A549 (cell line): ENCODE results near the gene ACTR3. TPM values are rescaled to one million over a fixed set of nuclear protein-coding genes. Genes with fewer than 3 reads are reported as not detected.

ENCODE experiments used
- ATAC-seq, 2 experiments: fragments of 200-7000 bp in 1 of 2; fragments of >200 bp in 1 of 2; cut with Nextera tagmentation in 1 of 2; cut with Tn5 transposase in 1 of 2; 3 replicates each; pipeline versions ENCODE4 v1.8.0 to v1.9.1; 2018 to 2020; ENCODE audit warnings: mild to moderate bottlenecking in 1 of 2, moderate library complexity in 1 of 2
- CTCF ChIA-PET: fragments of 300-600 bp; sonication (Branson Sonifier 250); formaldehyde crosslinking; extraction: SDS; loops from one replicate; lab custom pipeline; 2021; ENCODE audit warnings: antibody characterized with exemption, inconsistent platforms; lab: Yijun Ruan, JAX
- POLR2A ChIA-PET: fragments of 350-600 bp; formaldehyde crosslinking; extraction: SDS; loops from one replicate; lab custom pipeline; 2021; ENCODE audit warnings: antibody characterized with exemption, inconsistent platforms; lab: Yijun Ruan, JAX
- DNase-seq, 2 experiments: peaks; one replicate each; pipeline versions ENCODE4 v3.0.0 to v3.0.0-alpha.2; 2011 to 2016; ENCODE audit warnings: low read depth in 1 of 2, low spot score in 1 of 2
- FAIRE-seq: peaks from 2 replicates; lab custom pipeline; 2011; peaks lifted over from hg19 to GRCh38; lab: Jason Lieb, UNC
- H3K27ac ChIP-seq, 2 experiments: fragments of >200 bp; sonication (Bioruptor Twin); formaldehyde crosslinking; 3 replicates each; pipeline ENCODE4 v1.5.1; 2016 to 2017
- H3K4me1 ChIP-seq: fragments of >200 bp; sonication (Bioruptor Twin); formaldehyde crosslinking; 3 replicates; pipeline ENCODE4 v1.6.1; 2016
- H3K4me2 ChIP-seq: fragments of >200 bp; sonication (Bioruptor Twin); formaldehyde crosslinking; 3 replicates; pipeline ENCODE4 v1.6.1; 2016
- H3K4me3 ChIP-seq: fragments of >200 bp; sonication (Bioruptor Twin); formaldehyde crosslinking; 3 replicates; pipeline ENCODE4 v1.5.1; 2016
- H3K9me3 ChIP-seq: fragments of >200 bp; sonication (Bioruptor Twin); formaldehyde crosslinking; 3 replicates; pipeline ENCODE4 v1.6.1; 2016
- CBX8 ChIP-seq: fragments of 200-600 bp; sonication (generic); IDR thresholded peaks from 2 replicates; pipeline ENCODE4 v1.6.1; 2016
- CHD2 ChIP-seq: fragments of 150-350 bp; IDR thresholded peaks from 2 replicates; pipeline ENCODE4 v1.6.1; 2014; ENCODE audit warnings: low read length; ENCODE audit not compliant: partially characterized antibody
- EHMT2 ChIP-seq: fragments of 200-600 bp; sonication (generic); IDR thresholded peaks from 2 replicates; pipeline ENCODE4 v1.6.1; 2016; ENCODE audit warnings: antibody characterized with exemption, low read depth, mild to moderate bottlenecking, moderate library complexity
- EP300 ChIP-seq, 2 experiments: fragments of >200 bp; sonication (Bioruptor Twin); formaldehyde crosslinking; IDR thresholded peaks; 2 replicates in 1 of 2; 3 replicates in 1 of 2; pipeline ENCODE4 v1.6.1; 2016 to 2017
- ESRRA ChIP-seq: fragments of 150-350 bp; IDR thresholded peaks from 2 replicates; pipeline ENCODE4 v1.6.1; 2014; ENCODE audit warnings: mild to moderate bottlenecking, low read length, borderline replicate concordance
- FOSB ChIP-seq: fragments of 250-450 bp; sonication (Bioruptor Pico); IDR thresholded peaks from 2 replicates; pipeline ENCODE4 v1.5.0; 2020; ENCODE audit warnings: mild to moderate bottlenecking, moderate library complexity
- FOSL2 ChIP-seq, 2 experiments: fragments of 450-650 bp in 1 of 2; fragments of >200 bp in 1 of 2; sonication (Bioruptor Twin) in 1 of 2; formaldehyde crosslinking; IDR thresholded peaks; 2 replicates each; pipeline versions ENCODE4 v1.5.0 to v1.6.1; 2016 to 2020; ENCODE audit warnings: mild to moderate bottlenecking in 1 of 2, moderate library complexity in 1 of 2
- GATA3 ChIP-seq: IDR thresholded peaks from 2 replicates; pipeline ENCODE4 v1.6.1; 2012; ENCODE audit warnings: borderline replicate concordance
- HEYL ChIP-seq: fragments of 250-450 bp; sonication (Bioruptor Pico); IDR thresholded peaks from 2 replicates; pipeline ENCODE4 v1.8.0; 2021; ENCODE audit warnings: mild to moderate bottlenecking, moderate library complexity
- HOXB13 ChIP-seq: fragments of 250-450 bp; sonication (Bioruptor Pico); IDR thresholded peaks from 2 replicates; pipeline ENCODE4 v1.5.0; 2020; ENCODE audit warnings: low read depth, mild to moderate bottlenecking, moderate library complexity
- MAFK ChIP-seq: fragments of 450-650 bp; IDR thresholded peaks from 2 replicates; pipeline ENCODE4 v1.6.1; 2014; ENCODE audit not compliant: partially characterized antibody
- MAX ChIP-seq: IDR thresholded peaks from 2 replicates; pipeline ENCODE4 v1.6.1; 2012
- MAZ ChIP-seq: fragments of 150-350 bp; IDR thresholded peaks from 2 replicates; pipeline ENCODE4 v1.6.1; 2014; ENCODE audit warnings: antibody characterized with exemption, low read depth, low read length, borderline replicate concordance
- NPAS2 ChIP-seq: fragments of 250-450 bp; sonication (Bioruptor Pico); IDR thresholded peaks from 2 replicates; pipeline ENCODE4 v1.8.0; 2022; ENCODE audit warnings: mild to moderate bottlenecking, moderate library complexity, borderline replicate concordance
- PHF8 ChIP-seq: fragments of 200-600 bp; sonication (generic); IDR thresholded peaks from 2 replicates; pipeline ENCODE4 v1.6.1; 2016; ENCODE audit warnings: low read depth, mild to moderate bottlenecking, antibody characterized with exemption, moderate library complexity, borderline replicate concordance
- POLR2A ChIP-seq: IDR thresholded peaks from 2 replicates; pipeline ENCODE4 v1.6.1; 2012; ENCODE audit warnings: mild to moderate bottlenecking, low read length
- RCOR1 ChIP-seq: fragments of 150-350 bp; IDR thresholded peaks from 2 replicates; pipeline ENCODE4 v1.6.1; 2014; ENCODE audit warnings: antibody characterized with exemption, low read length, low read depth
- RFX5 ChIP-seq: fragments of 450-650 bp; IDR thresholded peaks from 2 replicates; pipeline ENCODE4 v1.7.1; 2014; ENCODE audit warnings: antibody characterized with exemption, mild to moderate bottlenecking, moderate library complexity
- RNF2 ChIP-seq: fragments of 200-600 bp; sonication (generic); IDR thresholded peaks from 2 replicates; pipeline ENCODE4 v1.6.1; 2016; ENCODE audit warnings: low read depth, mild to moderate bottlenecking, antibody characterized with exemption, moderate library complexity, borderline replicate concordance
- WGBS: methylation state at CpG from one replicate; pipeline ENCODE4 v1.1.6; 2017; ENCODE audit errors: missing lambda C conversion rate; 5-methylcytosine and 5-hydroxymethylcytosine counted together
- polyA plus RNA-seq, 4 experiments: library from polyadenylated mRNA; depleted of rRNA in 3 of 4; stranded (reverse); fragments of >200 nt; fragmentation: RNase III in 1 of 4; extraction: RNeasy Plus Mini Kit Qiagen cat#74134 plus additional on column Dnase treatment in 1 of 4; gene quantifications; 2 replicates in 3 of 4; 3 replicates in 1 of 4; pipeline ENCODE4 v1.2.3, GENCODE V29; 2011 to 2017
- TF ChIP-seq, protein P1 (sequence below): fragments of 250-450 bp; sonication (Bioruptor Pico); IDR thresholded peaks from 2 replicates; pipeline ENCODE4 v1.5.0; 2021; ENCODE audit warnings: mild to moderate bottlenecking, moderate library complexity, borderline replicate concordance
- TF ChIP-seq, protein P2 (sequence below): fragments of 450-650 bp; IDR thresholded peaks from 2 replicates; pipeline ENCODE4 v1.6.1; 2014; ENCODE audit warnings: antibody characterized with exemption

The ACTR3 gene
- polyA plus RNA-seq, 2 of the 4 experiments (the other 2 are of a cell fraction), result 359 to 412 TPM

DNA sequence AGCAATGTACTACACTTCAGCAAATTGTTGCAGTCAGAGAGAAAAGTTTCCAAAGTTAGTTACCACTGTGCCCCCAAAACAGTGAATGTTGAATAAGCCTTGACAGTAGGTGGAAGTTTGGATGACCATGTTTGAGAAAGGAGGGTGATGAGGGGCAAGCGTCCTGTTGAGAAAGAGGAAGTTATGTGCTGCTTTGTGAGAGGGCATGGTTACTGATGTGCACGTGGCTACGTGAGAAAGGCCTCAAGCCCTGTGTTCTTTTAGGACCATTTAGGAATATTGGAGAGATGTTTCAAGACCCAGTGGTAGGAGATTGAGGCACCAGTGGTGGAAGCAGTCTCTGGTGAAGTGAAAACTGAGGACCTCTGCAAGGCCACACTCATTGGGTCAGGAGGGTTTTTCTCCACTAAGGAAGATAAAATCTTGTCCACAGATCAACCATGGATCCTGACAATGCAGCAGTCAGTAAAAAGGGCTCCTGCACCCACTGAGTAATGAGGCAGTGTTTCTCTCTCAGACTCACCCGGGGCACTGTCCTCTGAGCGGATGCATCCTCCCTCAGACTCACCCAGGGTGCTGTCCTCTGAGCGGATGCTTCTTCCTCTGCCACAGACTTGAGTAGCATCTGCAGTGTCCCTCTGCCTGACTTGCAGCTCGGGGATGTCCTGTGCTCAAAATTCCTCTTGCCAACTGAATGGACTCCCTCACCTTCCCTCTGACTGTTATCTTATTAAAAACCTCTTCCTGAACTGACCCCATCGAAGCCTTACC, 34.7 kb upstream of the ACTR3 start:
- H3K27ac ChIP-seq, result no peak overlapping the region
- ChIA-PET POLR2A (no interaction called here), CTCF (no interaction called here)
- DNase-seq (no peak), ATAC-seq (no peak; a peak in 1 of 6 replicates), FAIRE-seq (no peak)
- H3K9me3 ChIP-seq, result no peaks in the 10 kb centered on the region
- peaks cover 11% of the 10 kb centered on the region for H3K4me1 ChIP-seq
- no peak overlapping the region for H3K4me2 ChIP-seq
- WGBS, result 76% methylated on average over 8 of the region's 8 CpGs
- no peak for TF ChIP-seq HEYL (CRISPR knock-in tag)
- no peak overlapping the region for H3K4me3 ChIP-seq

- ChIA-PET POLR2A (no interaction called here), CTCF (no interaction called here)
- Histone ChIP-seq H3K4me1 (peaks cover 11% of the 10 kb centered on the region), H3K27ac (no peak overlapping the region), H3K4me3 (no peak overlapping the region), H3K4me2 (no peak overlapping the region), H3K9me3 (no peaks in the 10 kb centered on the region)
- no peak for FAIRE-seq
- ATAC-seq, result no peak
- no peak for DNase-seq
- TF ChIP-seq PHF8 (no peak), MAZ (no peak), HEYL (CRISPR knock-in tag) (no peak), EP300 (IDR thresholded peaks at IDR 0.05) (no peak), MAX (no peak), RNF2 (no peak), GATA3 (no peak), POLR2A (no peak), FOSB (CRISPR knock-in tag) (no peak), NPAS2 (CRISPR knock-in tag) (no peak), FOSL2 (IDR thresholded peaks at IDR 0.05) (no peak), FOSL2 (CRISPR knock-in tag; IDR thresholded peaks at IDR 0.05) (no peak), RCOR1 (no peak), EHMT2 (no peak), HOXB13 (CRISPR knock-in tag) (no peak), RFX5 (no peak), ESRRA (no peak), CHD2 (no peak)
- TF ChIP-seq, protein P1, sequence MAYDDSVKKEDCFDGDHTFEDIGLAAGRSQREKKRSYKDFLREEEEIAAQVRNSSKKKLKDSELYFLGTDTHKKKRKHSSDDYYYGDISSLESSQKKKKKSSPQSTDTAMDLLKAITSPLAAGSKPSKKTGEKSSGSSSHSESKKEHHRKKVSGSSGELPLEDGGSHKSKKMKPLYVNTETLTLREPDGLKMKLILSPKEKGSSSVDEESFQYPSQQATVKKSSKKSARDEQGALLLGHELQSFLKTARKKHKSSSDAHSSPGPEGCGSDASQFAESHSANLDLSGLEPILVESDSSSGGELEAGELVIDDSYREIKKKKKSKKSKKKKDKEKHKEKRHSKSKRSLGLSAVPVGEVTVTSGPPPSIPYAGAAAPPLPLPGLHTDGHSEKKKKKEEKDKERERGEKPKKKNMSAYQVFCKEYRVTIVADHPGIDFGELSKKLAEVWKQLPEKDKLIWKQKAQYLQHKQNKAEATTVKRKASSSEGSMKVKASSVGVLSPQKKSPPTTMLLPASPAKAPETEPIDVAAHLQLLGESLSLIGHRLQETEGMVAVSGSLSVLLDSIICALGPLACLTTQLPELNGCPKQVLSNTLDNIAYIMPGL (CRISPR knock-in tag), result no peak
- TF ChIP-seq, protein P2, sequence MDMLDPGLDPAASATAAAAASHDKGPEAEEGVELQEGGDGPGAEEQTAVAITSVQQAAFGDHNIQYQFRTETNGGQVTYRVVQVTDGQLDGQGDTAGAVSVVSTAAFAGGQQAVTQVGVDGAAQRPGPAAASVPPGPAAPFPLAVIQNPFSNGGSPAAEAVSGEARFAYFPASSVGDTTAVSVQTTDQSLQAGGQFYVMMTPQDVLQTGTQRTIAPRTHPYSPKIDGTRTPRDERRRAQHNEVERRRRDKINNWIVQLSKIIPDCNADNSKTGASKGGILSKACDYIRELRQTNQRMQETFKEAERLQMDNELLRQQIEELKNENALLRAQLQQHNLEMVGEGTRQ, result no peak
- 72% methylated on average over 3 of the region's 3 CpGs for WGBS
Measured at GRCh38 chr2:113857464-113857863, 32.4 kb upstream of the ACTR3 start.

DNA sequence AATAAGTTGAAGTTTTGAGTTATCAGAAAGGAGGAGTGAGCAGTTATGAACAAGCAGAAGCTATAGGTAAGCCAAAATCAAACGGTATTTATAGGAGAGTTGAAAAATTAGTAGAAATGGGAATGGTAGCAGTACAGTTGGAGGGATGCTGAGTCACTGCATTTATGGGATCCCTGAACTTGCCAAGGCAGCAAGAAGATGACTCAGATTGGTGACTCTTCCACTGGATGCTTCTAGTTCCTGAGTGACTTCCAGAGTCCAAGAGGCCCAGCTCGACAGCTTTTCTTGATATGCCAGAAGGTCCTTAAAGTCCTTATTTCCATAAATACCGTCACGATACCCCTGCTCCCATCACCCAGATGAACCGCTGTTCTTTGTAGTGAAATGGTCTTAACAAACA, 31.1 kb upstream of the ACTR3 start:
- peak; percentile 90 to 92 for ATAC-seq
- WGBS, result 61% methylated on average over 5 of the region's 5 CpGs
- H3K4me2 ChIP-seq, result peak overlapping the region; percentile 20; the same call in 2 of the 3 replicates

More for the DNA sequence above, 31.1 kb upstream of the ACTR3 start:
- DNase-seq (peak; percentile 20 to 67), FAIRE-seq (no peak)
- H3K4me3 ChIP-seq, result no peak overlapping the region
- H3K27ac ChIP-seq, result peak overlapping the region; percentile 59 to 74; a peak in 5 of 6 replicates
- ChIA-PET POLR2A (no interaction called here), CTCF (no interaction called here)
- TF ChIP-seq CBX8 (no peak), FOSL2 (IDR thresholded peaks at IDR 0.05) (no peak), FOSL2 (CRISPR knock-in tag; IDR thresholded peaks at IDR 0.05) (0 out of 2 replicates have a peak, but pooled peaks have one; percentile 48), MAFK (peak; percentile 68)
- peaks cover 11% of the 10 kb centered on the region for H3K4me1 ChIP-seq
- no peaks in the 10 kb centered on the region for H3K9me3 ChIP-seq
